ENCODE measurements around the gene CSGALNACT2.

GRCh38 chr10:43111921-43112607, 26.2 kb upstream of the CSGALNACT2 start:
- TF ChIP-seq CTCF (IDR thresholded peaks at IDR 0.05; ENCODE audit: borderline replicate concordance, extremely low read depth, low read length, poor library complexity, severe bottlenecking) (no peak), EZH2 (IDR thresholded peaks at IDR 0.05; ENCODE audit: borderline replicate concordance, low read depth, low read length, severe bottlenecking) (no peak)

All from DND-41 (cell line).